GM19324 (cell line): ENCODE data around the gene PCDH9.

Source experiments
- ATAC-seq: cut with Tn5 transposase; IDR thresholded peaks from one replicate; pipeline ENCODE4 v1.9.1; 2021; ENCODE audit warnings: mild to moderate bottlenecking, moderate library complexity; ENCODE audit not compliant: unreplicated experiment, low FRiP score

PCDH9 gene

DNA sequence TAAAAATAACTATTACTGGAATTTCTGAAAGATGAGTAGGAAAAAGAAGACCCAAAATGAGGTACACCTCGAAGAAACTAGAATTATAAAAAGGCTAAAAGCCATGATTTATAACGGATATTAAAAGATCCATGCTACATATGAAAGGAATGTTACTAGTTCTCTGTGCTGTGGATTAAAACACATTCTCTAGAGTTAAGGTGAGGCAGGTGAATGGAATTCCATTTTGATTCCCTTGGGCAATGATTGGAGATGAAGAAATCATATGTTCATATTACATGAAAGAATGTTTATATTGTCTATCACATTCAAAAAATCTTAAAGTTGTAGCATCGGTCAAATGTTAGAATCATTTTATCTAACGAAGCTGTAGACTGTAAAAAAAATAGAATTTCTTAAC is 783.7 kb downstream of the PCDH9 start:
- no peak for ATAC-seq

DNA sequence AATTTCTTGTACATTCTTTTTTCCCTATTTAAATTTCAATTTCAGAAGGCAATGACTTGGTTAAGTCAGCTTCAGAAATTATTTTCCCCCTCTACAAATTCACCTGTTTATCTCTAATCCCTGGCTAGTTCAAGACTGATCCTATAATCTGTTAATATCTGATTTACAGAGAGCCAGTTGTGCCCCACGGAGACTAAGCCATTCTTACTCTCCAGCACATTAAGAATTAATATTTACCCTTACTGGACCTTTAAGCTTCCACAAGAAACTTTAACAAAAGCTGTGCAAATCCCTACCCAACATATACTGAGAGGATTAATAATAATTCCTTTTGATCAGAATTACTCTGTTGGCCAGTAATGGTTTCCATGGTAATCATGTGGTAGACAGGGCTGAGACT is 786.2 kb downstream of the PCDH9 start:
- no peak for ATAC-seq

- ATAC-seq: no peak
These were observed 789.2 kb downstream of the PCDH9 start for GRCh38 chr13:66440938-66441337.

DNA sequence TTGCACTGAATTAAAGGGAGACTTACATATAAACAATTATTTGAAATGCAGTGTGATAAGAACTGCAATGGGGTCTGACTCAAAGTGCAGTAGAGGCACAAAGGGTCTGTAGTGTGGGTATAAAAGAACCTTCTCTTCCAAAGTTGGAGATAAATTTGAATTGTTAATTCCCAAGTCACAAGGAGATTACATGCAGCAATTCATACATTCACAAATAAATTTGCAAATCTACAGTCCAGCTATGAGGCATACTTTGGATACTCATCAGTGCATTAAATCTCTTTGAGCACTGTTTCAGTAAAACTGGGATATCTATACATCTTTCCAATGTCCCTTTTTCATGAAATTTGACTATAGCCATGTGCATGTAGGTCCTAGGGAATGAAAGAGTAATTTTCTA is 799.4 kb downstream of the PCDH9 start:
- no peak for ATAC-seq

DNA sequence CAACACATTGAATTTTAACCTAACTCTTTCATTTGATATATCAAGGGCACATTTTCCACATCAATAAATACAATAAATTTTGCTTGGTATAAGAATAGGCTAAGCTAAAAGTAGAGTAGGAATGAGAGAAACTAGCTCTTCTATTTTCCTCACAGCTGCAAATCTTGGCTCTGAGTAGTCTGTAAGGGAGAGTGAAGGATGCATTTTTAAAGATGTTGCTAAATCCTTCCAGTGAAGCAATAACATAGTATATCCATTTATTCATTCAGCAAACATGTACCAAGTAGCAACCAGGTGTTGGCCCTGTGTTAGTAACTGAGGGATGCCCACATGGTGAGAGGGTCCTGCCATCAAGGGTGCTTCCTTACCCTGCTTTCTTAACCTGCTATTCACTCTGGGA is 799.9 kb downstream of the PCDH9 start:
- no peak for ATAC-seq

GRCh38 chr13:66429156-66429555 is 801.0 kb downstream of the PCDH9 start:
- no peak for ATAC-seq

DNA sequence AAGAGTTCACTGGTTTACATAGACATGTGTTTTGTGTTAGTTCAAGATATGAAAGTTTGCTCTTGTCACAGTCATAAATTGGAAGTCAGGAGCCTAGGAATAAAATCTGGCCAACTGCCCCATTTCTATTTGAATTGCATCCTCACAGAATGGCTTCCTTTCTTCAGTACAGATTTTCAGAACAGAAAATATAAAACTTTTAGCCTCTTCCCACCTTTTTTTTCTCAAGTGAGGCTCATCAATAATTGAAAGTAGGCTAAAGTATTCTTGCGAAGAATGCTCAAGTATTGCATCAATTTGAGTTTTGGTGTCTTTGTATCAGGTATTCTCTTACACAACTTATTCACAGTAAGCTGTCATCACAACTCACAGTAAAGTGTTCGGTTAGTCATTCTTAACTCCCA is 802.7 kb downstream of the PCDH9 start:
- ATAC-seq: no peak

DNA sequence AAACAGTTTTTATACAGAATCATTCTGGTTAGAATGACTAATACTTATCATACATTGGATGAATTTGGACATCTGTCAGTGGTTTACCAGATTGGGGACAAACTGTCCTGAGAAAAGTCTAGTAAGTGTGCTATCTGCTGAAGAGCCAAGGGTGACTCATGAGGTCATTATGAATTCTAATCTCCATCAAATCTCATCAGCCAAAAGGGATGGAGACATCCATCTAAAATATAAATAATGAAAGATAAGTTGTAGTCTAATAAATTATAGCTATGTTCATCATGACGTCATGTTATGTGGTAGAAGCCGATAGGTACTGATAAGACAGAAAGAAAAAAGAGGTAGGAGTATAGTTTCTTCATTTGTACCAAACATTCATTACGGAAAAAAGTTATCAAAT is 804.4 kb downstream of the PCDH9 start:
- ATAC-seq: no peak

- no peak for ATAC-seq
These were observed 805.7 kb downstream of the PCDH9 start for GRCh38 chr13:66424422-66424821.

DNA sequence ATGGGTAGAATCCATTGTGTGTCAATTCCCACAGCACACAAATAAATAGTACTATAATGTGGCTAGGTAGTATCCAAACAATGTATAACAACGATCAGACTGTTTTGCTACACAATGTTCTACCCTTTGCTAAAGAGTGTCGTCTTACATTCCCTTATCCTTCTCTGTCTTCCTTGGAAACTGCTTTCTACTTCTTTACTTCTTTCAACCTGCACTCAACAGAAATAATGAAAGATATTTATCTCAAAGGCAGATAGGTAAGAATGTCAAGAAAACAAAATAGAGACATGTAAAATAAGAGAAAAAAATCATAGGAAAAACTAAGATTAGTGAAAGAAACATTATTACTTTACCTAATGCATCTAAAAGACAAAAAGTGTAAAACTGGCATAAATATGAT is 814.7 kb downstream of the PCDH9 start:
- no peak for ATAC-seq

- ATAC-seq: no peak
These were observed 815.9 kb downstream of the PCDH9 start for GRCh38 chr13:66414066-66414800.

DNA sequence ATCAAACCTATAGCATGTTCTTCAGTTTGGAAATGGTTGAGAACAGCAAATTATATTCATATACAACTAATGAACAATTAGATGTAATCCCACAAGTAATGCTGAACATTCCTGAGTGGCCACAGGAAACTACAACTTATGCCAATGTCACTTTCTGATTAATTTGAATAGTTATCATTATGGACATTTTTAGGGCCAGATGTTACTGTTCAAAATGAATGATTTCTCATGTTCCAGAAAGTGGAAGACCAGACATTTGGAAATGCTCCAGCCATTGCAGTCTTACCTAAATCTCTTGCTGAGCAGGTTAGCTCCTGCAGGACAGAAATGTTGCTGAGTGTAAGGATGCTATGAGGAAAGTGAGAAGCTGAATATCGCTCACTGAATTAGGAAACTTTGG is 819.8 kb downstream of the PCDH9 start:
- ATAC-seq: no peak

- no peak for ATAC-seq
These were observed 820.6 kb downstream of the PCDH9 start for GRCh38 chr13:66409542-66409941.

DNA sequence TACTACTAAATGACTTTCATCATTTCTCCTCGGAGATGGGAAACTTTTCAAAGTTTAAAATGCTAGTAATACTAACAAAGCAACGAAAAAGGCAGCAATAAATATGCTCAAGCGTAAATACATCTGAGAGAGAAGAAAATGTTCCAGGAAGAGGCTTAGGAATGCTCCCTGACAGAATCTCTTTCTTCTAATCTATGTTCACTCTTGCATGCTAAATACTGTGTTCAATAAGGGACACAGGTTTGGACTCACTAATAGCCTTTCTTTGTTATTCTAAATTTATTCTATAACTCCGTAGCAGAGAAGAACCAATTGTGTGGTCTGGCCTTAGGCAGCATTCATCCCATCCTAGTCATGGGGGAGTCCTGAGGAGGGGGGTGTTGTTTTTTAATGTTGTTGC is 823.0 kb downstream of the PCDH9 start:
- no peak for ATAC-seq

DNA sequence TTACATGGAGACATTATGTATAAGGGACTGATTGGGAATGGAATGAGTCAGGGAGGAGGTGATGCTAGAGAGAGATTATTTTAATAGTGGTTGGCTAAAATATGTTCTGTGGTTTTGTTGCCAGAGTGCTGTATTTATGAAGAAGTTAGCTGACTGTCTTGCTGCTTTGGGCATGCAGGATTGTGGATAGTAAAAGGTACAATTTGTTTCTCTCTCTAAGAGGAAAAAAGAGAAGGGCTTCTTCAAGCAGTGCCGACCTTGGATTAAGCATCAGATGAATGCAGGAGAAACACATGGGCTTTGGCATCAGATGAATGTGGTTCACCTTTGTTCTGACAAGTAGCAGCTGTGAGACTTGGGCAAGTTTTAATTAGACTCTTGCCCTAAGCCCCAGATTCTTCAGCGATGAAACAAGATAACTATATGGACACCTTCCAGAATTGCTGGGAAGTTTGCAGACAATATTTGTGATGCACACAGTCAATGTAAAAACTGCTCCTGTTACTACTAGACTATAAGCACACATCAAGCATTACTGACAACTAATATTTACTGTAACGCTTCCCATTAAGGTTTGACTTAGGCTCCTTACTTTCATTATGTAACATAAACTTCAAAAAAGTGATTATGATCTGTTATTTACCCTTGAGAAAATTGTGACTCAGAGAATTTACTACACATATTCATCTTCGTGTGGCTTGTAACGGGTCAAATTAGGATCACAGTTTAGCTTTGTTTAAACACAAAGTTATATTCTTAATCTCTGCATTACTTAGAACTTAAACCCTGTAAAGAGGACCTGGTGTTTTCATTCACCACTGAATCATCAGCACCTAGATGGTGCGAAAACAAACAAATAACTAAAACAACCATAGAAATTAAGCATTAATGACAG is 824.0 kb downstream of the PCDH9 start:
- ATAC-seq: no peak

GRCh38 chr13:66402546-66402945 is 827.6 kb downstream of the PCDH9 start:
- no peak for ATAC-seq

- ATAC-seq: no peak
These were observed 828.1 kb downstream of the PCDH9 start for GRCh38 chr13:66402066-66402465.

DNA sequence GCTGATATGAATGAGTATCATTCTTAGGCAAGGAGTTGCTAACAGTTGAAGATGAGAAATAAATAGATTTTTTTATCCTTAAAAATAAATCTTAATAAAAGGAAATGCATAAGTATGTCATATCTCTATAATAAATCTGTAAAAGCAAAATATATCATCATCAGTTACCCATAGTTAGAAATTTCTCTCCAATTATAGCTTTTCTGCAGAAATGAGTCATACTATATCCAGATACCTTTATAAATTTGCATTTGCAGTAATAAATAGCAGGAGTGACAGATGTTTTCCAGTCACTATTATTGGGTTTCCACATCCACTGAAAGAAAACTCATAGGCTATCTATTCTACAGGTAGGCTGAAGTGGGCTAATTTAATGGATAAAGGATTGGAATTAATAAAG is 829.8 kb downstream of the PCDH9 start:
- no peak for ATAC-seq

DNA sequence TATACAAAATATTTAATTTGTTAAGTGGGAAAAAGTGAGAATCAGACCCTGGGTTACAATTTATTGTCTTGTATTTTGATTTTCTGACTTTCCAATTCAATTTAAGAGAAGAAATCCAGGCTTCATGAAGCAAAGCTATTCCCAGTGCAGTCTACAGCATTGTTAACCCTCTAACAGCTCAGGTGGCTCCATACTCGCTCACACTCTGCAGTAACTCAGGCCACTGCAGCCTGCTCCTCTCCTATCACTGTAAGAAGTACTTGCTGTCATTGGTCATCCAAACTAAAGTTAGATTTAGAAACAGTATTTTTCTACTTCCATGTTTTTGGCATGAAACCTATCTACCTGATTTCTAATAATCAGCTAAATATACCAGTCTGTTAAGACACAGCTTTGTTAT is 830.3 kb downstream of the PCDH9 start:
- no peak for ATAC-seq

DNA sequence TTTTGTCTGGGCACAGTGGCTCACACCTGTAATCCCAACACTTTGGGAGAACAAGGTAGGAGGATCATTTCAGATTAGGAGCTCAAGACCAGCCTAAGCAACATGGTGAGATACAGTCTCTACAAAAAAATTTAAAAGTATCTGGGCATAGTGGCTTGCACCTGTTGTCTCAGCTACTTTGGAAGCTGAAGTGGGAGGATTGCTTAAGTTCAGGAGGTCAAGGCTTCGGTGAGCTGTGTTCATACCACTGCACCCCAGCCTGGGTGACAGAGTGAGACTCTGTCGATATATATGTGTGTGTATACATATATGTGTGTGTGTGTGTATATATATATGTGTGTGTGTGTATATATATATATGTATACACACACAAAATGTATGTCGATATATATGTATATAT is 833.0 kb downstream of the PCDH9 start:
- ATAC-seq: no peak

- no peak for ATAC-seq
These were observed 838.8 kb downstream of the PCDH9 start for GRCh38 chr13:66391322-66391721.

DNA sequence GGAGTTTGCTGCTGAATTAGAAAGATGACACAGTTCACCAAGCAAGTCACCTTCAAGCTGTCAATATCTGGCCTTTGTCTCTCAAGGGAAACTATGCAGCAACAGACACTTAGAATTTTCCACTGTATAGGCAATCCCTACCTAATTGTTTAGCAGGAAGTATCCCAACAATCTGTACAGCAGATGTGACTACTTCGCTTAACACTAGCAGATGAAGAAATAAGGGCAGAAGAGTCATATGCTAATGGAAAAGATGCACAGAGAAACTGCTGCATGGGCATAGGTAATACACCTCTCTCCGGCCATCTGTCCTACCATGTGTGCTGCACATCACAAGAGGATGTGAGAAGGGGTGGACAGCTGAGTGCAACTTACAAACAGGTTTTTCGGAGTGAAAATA is 851.2 kb downstream of the PCDH9 start:
- no peak for ATAC-seq
